NCI-H510A treated with DMSO at 0.1 percent for 48 hours (cell line): ENCODE measurements around the gene UBQLNL.

ENCODE experiments used
- DNase-seq: peaks from one replicate; lab custom pipeline; 2025; lab: John Stamatoyannopoulos, UW

The UBQLNL gene

DNA sequence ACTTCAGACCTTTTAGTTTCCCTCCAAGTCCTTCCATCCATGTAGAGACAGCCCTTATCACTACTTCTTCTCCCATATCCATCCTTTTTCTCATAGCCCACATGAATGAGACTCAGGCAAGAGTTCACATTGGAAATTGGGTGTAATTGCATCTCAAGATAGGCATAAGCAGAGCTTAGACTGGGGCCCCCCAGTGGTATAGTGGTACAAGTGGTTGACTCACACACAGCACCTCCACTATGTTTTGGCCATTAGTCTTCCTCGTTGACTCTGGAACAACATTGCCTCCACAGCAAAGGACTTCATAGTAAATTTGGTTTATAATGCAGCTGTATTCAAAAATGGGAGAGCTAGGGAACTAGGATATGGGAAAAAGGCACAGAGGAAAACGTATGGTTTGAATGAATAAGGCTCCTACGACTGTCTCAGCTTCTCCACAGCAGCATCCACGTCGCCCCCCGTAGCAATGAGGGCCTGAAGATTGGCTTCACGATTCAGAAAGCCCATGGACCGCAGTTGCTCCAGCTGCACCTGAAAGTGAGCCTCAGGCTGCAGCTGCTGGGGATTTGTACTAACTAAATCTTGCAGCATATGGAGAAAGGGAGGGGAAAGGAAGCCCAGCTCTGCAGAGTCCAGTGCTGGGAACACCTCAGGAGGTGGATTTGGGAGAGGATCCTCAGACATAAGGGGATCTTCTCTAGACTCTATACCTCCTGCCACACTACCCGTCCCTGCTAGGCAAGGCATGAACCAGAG, 9.1 kb downstream of the UBQLNL start:
- DNase-seq: no peak

DNA sequence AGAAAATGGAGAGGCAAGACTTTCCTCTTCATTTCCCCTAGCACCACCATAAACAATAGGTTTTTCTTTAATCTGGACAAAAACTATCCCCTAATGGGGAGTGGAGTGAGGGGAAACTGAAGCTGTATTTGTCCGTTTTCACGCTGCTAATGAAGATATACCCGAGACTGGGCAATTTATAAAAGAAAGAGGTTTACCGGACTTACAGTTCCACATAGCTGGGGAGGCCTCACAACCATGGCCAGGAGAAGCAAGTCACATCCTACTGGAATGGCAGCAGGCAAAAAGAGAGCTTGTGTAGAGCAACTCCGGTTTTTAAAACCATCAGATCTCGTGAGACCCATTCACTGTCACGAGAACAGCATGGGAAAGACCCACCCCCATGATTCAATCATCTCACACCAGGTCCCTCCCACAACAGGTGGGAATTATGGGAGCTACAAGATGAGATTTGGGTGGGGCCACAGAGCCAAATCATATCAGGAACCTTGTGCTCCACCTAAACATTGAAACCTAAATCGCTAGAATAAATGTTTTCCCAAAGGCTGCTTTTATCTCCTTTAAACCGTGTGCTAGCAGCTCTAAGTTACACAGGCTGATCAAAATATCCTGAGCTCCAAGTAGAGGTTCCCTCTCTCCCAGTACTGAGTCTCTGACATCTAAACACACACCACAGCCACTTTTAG, 11.0 kb downstream of the UBQLNL start:
- no peak for DNase-seq

DNA sequence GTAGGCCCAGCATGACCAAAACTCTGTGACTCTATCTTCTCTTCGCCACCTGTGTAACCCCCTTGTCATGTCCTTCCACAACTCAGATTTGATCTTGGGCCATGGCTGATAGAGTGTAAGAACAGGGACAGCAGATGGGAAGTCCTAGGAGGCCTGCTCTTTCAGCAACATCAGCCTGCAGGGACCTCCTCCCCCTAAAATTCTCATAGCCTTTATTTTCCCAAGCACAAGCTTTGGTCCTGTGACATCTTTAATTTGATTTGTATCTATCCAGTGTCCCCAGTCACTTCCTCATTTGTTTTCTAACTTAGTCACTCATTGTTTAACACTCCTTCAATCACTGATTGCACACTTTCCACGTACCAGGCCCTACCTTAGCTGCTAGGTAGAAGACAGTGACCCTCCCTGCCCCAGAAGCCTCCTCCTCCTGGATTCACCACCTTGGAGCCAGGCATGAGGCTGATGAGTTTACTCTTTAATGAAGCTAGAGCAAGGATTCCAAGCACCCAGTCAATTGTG, 12.0 kb downstream of the UBQLNL start:
- no peak for DNase-seq

DNA sequence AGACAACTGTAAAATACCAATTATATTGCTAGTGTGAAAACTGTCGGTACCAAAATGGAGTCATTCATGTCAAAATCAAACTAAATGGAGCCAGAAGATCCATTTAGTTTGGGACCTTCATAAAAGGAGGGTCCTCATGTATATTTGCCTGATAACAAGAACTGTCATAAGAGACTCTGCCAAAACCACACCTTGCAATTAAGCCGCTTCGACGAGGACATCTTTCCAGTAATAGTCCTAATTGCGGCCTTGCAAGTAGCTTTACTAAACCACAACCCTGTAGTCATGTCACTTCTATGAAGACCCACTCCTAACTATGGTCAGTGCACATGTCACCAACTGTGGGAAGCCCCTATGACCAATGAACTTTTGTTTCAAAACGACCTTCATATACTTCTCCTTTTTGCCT, 16.1 kb downstream of the UBQLNL start:
- DNase-seq: no peak

DNA sequence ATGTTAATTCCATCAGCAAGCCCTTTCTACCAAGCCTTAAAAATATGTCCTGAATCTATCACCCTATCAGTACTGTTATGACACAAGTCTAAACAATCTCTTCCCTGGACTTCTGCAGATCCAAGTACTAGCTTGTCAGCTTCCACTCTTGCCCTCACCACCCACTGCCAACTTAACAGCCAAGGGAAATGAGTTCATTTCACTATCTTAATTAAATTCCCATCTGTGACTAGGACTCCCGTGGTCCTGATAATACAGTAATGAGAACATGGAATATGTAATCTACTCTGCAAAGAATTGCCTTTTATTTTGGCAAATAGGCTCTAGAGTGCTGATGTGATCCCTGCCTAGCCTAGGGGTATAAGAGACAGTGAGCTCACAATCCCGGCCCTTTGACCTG, 16.8 kb downstream of the UBQLNL start:
- DNase-seq: no peak

DNA sequence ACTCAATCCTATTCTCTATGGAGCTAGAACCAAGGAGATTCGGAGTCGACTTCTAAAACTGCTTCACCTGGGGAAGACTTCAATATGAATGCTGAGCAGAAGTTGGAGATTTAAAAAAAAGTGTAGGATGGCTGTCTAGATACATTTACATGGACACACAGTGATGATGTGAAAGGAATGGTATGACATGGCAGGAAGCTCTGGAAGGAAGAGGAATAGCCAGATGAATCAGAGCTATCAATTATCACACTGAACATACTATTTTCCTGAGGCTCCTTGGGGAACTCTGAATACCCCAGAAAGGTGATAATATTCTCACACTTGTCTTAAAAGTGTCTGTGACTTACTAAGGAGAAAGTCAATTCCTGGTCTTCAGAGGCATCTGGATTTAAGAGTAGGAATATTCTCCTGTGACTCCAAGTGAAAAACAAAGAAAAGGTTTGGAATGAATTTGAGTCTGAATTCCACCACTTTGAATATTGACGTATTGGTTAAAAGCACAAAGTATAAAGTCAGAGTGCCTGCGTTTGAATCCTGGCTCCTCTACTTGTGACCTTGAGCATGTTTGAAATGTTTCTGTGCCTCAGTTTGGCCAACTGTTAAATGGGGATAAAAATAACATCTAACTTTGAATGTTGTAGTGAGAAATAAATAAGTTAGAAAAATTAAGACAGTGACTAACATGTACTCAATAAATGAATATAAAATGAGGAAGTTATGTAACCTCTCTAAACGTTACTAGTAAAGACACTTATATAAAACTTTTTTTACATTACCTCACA, 26.7 kb downstream of the UBQLNL start:
- DNase-seq: no peak

DNA sequence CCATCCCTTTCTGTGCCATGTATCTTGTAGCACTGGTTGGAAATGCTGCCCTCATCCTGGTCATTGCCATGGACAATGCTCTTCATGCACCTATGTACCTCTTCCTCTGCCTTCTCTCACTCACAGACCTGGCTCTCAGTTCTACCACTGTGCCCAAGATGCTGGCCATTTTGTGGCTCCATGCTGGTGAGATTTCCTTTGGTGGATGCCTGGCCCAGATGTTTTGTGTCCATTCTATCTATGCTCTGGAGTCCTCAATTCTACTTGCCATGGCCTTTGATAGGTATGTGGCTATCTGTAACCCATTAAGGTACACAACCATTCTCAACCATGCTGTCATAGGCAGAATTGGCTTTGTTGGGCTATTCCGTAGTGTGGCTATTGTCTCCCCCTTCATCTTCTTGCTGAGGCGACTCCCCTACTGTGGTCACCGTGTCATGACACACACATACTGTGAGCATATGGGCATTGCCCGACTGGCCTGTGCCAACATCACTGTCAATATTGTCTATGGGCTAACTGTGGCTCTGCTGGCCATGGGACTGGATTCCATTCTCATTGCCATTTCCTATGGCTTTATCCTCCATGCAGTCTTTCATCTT, 27.6 kb downstream of the UBQLNL start:
- no peak for DNase-seq

DNA sequence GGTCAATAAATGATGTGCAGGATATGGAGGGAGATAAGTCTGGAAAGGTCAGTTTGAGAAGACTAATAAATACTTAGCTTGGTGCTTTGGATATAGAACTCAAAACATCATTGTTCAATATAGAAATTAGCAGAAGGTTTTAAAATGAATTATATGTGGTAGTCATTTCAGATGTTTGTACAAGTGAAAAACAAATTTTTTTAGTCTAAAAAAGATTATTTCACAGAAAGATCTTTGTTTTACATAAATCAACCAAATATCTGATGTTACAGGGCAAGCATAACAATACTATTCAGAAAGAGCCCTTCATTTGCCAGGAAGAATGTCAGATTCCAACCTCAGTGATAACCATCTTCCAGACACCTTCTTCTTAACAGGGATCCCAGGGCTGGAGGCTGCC, 28.1 kb downstream of the UBQLNL start, which contains the start of gene OR52D1:
Gene OR52D1, plus strand, starts transcription at position 301 of the 400 bp plus-strand sequence. Its CDS starts 22 bp downstream, at position 323.
- no peak for DNase-seq

DNA sequence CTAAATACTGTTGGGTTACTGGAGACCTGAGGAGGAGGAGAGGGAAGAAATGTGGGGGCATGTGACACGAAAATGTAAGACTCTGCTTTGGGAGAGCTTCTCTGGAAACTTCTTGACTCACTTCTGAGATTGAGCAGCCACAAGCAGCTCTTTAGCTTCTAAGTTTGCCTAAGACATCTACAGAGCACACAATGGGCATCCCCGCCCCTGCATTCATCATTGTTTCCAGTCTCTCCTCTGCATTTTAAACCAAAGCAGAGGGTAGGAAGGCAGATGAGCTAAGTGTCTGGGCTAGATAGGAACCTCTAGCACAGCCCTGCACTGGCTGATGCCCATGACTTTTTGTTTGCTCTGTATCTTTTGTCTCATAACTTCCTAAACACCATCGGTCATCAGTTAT, 30.1 kb downstream of the UBQLNL start:
- no peak for DNase-seq

DNA sequence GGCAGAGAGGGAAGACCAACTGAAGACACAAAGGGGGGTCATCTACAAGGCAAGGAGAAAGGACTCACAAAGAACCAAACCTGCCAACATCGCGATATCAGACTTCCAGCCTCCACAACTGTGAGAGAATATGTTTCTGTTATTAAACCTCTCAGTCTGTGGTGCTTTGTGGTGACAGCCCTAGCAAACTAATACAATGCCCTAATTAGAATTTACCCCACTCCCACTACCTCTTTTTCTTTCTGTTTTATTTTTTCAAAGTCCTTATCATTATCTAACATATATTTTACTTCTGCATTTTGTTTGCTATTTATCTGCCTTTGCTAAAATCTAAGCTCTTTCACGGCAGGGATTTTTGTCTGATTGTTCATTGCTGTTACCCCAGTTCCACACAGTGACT, 30.5 kb downstream of the UBQLNL start:
- no peak for DNase-seq

DNA sequence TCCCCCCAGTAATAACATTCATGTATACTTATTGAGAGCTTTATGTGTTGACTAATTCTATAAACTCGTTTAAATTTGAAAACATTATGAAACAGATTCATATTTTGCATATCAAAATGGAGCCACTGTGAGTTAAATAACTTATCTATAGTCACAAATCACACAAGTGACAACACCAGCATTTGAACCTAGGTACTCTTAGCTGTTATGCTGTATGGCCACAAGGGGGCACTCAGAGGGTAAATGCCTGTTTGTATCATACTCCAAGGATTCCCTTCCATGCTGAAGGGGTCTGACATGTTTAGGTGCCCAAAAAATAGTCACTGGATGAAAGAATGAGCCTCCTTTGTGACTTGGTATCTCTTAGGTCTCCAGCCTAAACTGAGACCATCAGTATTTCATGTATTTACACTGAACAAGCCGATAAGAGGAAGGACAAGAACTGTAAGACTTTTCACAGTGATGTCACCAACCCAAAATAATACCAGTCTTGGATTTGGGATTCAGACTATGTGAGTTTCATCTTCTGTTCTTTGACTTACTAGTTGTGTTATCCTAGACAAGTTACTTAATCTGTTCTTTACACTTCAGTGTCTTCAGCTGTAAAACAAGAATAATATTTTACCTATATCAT, 40.2 kb downstream of the UBQLNL start:
- peak; percentile 18 for DNase-seq

DNA sequence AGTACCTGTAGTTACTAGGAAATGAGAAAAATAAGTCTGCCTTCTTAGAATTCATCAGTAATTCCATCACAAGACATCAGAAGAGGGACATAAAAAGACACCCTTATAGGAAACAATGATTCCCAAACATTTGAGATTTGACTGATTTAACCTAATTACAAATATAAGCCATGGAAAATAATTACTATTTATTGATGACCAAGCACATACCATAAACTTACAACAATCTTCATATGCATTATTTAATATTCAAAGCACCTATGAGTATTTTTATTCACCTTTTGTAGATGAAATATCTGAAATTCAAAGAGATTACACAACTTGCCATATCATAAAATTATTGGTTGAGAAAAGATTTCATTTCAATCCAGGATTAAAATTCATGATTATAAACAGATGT, 42.6 kb downstream of the UBQLNL start:
- no peak for DNase-seq

DNA sequence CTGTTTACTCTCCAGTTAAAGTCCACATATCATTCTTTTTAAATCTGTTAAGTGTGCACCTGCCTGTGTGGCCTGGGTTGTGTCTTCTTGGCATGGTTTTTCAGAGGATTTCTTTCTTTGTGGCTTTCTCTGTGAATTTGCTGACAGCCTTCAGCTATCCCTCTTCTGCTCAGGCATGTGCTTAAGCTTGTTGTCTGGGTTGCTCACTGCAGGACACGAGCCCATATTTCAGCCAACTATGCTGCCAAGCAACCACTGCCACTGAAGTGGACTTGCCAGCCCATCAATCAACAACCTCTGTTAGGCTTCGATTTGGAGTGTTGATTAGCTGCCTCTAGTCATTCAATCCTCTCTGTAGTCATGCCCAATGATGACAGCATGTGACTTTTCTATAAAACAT, 49.0 kb downstream of the UBQLNL start:
- peak; percentile 23 for DNase-seq
